ENCODE results near the gene MKRN2. TPM values are rescaled to one million over a fixed set of nuclear protein-coding genes. Genes with fewer than 3 reads are reported as not detected.

MKRN2 gene
- total RNA-seq, 4 donors from 2014 or later, result 35.5 to 49.4 (median 45.3) TPM

- H3K9me3 ChIP-seq, result peaks cover 0 to 1% (median 0%) of the 10 kb centered on the region in 4 donors
- WGBS, 2 donors, result 74 to 78% methylated on average over 5 of the region's 5 CpGs
- H3K4me1 ChIP-seq, result peaks cover 0 to 62% (median 20%) of the 10 kb centered on the region in 4 donors
- TF ChIP-seq EP300 (IDR thresholded peaks at IDR 0.05), result no peak
- no peak for TF ChIP-seq CTCF (IDR thresholded peaks at IDR 0.05)
- TF ChIP-seq POLR2A (IDR thresholded peaks at IDR 0.05), result no peak
- H3K4me3 ChIP-seq, result no peak overlapping the region
- H3K27me3 ChIP-seq, result no peaks in the 10 kb centered on the region
- H3K27ac ChIP-seq, result no peak overlapping the region
- H3K36me3 ChIP-seq, result peaks cover 0 to 7% (median 0%) of the 10 kb centered on the region in 3 donors
- DNase-seq (ENCODE audit: low spot score in 2 of 2), result no peak
Observed at GRCh38 chr3:12560505-12561190, 3.8 kb downstream of the MKRN2 start.

GRCh38 chr3:12561397-12561796 lies 4.5 kb downstream of the MKRN2 start:
- WGBS, 2 donors, result 96 to 98% methylated on average over 2 of the region's 2 CpGs
- Histone ChIP-seq H3K27ac (no peak overlapping the region), H3K4me1 (peaks cover 0 to 55% (median 20%) of the 10 kb centered on the region in 4 donors), H3K9me3 (peaks cover 0 to 9% (median 0%) of the 10 kb centered on the region in 4 donors), H3K36me3 (peaks cover 0 to 15% (median 0%) of the 10 kb centered on the region in 3 donors), H3K4me3 (no peak overlapping the region), H3K27me3 (no peaks in the 10 kb centered on the region)
- no peak for DNase-seq (ENCODE audit: low spot score in 2 of 2)
- TF ChIP-seq CTCF (IDR thresholded peaks at IDR 0.05) (no peak), EP300 (IDR thresholded peaks at IDR 0.05) (no peak), POLR2A (IDR thresholded peaks at IDR 0.05) (no peak)

- H3K36me3 ChIP-seq, result peaks cover 0 to 25% (median 0%) of the 10 kb centered on the region in 3 donors
- DNase-seq (ENCODE audit: low spot score in 2 of 2), result no peak
- H3K9me3 ChIP-seq, result peaks cover 0 to 14% (median 0%) of the 10 kb centered on the region in 4 donors
- H3K27ac ChIP-seq, result no peak overlapping the region
- H3K27me3 ChIP-seq, result no peaks in the 10 kb centered on the region
- no peak overlapping the region for H3K4me3 ChIP-seq
- 60 to 65% methylated on average over 1 of the region's 1 CpG for WGBS, 2 donors
- peaks cover 0 to 55% (median 20%) of the 10 kb centered on the region in 4 donors for H3K4me1 ChIP-seq
- no peak for TF ChIP-seq POLR2A (IDR thresholded peaks at IDR 0.05)
Observed at GRCh38 chr3:12562451-12562850, 5.6 kb downstream of the MKRN2 start.

- Histone ChIP-seq H3K9me3 (peaks cover 0 to 14% (median 0%) of the 10 kb centered on the region in 4 donors), H3K36me3 (peaks cover 0 to 64% (median 8%) of the 10 kb centered on the region in 3 donors), H3K27me3 (no peaks in the 10 kb centered on the region), H3K4me3 (no peak overlapping the region), H3K4me1 (peaks cover 0 to 11% (median 0%) of the 10 kb centered on the region in 4 donors), H3K27ac (no peak overlapping the region)
- DNase-seq (ENCODE audit: low spot score in 2 of 2), result no peak
- TF ChIP-seq CTCF (IDR thresholded peaks at IDR 0.05), result no peak
Observed at GRCh38 chr3:12566976-12567375, 10.1 kb downstream of the MKRN2 start.

GRCh38 chr3:12568747-12569146 lies 11.9 kb downstream of the MKRN2 start:
- TF ChIP-seq CTCF (IDR thresholded peaks at IDR 0.05) (no peak), EP300 (IDR thresholded peaks at IDR 0.05) (no peak), POLR2A (IDR thresholded peaks at IDR 0.05) (no peak)

More at GRCh38 chr3:12568747-12569146, 11.9 kb downstream of the MKRN2 start:
- no peak for DNase-seq (ENCODE audit: low spot score in 2 of 2)
- Histone ChIP-seq H3K36me3 (peaks cover 5 to 80% (median 21%) of the 10 kb centered on the region in 3 donors), H3K4me3 (no peak overlapping the region), H3K4me1 (no peaks in the 10 kb centered on the region), H3K27me3 (no peaks in the 10 kb centered on the region), H3K27ac (no peak overlapping the region), H3K9me3 (peaks cover 0 to 14% (median 0%) of the 10 kb centered on the region in 4 donors)
- WGBS, 2 donors, result 74 to 85% methylated on average over 3 of the region's 3 CpGs

Measured in tibial nerve (tissue), 4 donors.